Calu3 (cell line): ENCODE measurements around the gene STK33. TPM values are rescaled to one million over a fixed set of nuclear protein-coding genes. Genes with fewer than 3 reads are reported as not detected.

Source experiments
- BruUV-seq: library from RNA; stranded (reverse); fragments of 400-500 nt; replicated peaks from 2 replicates; lab custom pipeline; 2021; lab: Mats Ljungman, UMichigan
- CTCF ChIA-PET: fragments of 300-600 bp; sonication (Branson Sonifier 250); formaldehyde crosslinking; loops from one replicate; lab custom pipeline; 2022; ENCODE audit warnings: antibody characterized with exemption; lab: Charles Lee
- DNase-seq: peaks from one replicate; pipeline ENCODE4 v3.0.0; 2022
- H3K27ac Mint-ChIP-seq: one replicate; pipeline ENCODE4 v1.8.0; 2022; ENCODE audit warnings: mixed read lengths; ENCODE audit not compliant: unreplicated experiment
- H3K27me3 Mint-ChIP-seq: one replicate; pipeline ENCODE4 v1.8.0; 2022; ENCODE audit warnings: mixed read lengths; ENCODE audit not compliant: unreplicated experiment
- H3K36me3 Mint-ChIP-seq: one replicate; pipeline ENCODE4 v1.8.0; 2022; ENCODE audit warnings: mild to moderate bottlenecking, moderate library complexity, mixed read lengths; ENCODE audit not compliant: insufficient read depth, unreplicated experiment
- H3K4me1 Mint-ChIP-seq: one replicate; pipeline ENCODE4 v1.8.0; 2022; ENCODE audit warnings: mild to moderate bottlenecking, low read depth, mixed read lengths; ENCODE audit not compliant: unreplicated experiment
- H3K4me3 Mint-ChIP-seq: one replicate; pipeline ENCODE4 v1.8.0; 2022; ENCODE audit warnings: mild to moderate bottlenecking, low read depth, moderate library complexity, mixed read lengths; ENCODE audit not compliant: unreplicated experiment
- H3K9me3 Mint-ChIP-seq: one replicate; pipeline ENCODE4 v1.8.0; 2022; ENCODE audit warnings: low read depth, mixed read lengths; ENCODE audit not compliant: unreplicated experiment
- CTCF ChIP-seq: fragments of 200-600 bp; IDR thresholded peaks from one replicate; pipeline ENCODE4 v1.8.0; 2022; ENCODE audit warnings: antibody characterized with exemption; ENCODE audit not compliant: unreplicated experiment
- intact Hi-C: fragments of 100-400 bp; cut with micrococcal nuclease; formaldehyde crosslinking; loops from one replicate; pipeline ENCODE4 v1.10.0; 2022; ENCODE audit not compliant: unreplicated experiment
- total RNA-seq: library from RNA; stranded (reverse); gene quantifications from 2 replicates; pipeline ENCODE4 v1.2.3, GENCODE V29; 2022

Gene STK33
- total RNA-seq, 1 experiment from 2014 or later = 3.0 TPM

DNA sequence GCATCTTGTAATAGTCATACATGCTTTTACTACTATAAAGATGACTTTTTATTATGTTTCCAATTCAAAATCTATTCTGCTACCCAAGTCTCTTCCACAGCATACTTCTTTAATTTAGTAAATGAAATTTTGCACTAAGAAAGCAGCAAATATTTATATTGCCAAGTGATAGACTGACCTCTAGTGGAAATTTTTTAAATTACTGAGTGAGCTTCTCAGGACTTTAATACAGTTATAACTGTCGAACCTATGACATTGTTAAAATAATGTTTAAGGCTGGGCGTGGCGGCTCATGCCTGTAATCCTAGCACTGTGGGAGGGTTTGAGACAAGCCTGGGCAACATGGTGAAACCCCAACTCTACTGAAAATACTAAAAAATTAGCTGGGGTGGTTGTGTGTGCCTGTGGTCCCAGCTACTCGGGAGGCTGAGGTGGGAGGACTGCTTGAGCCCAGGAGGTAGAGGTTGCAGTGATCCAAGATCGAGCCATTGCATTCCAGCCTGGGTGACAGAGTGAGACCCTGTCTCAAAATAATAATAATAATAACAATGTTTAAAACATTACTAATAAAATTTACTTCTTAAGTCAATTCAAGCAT, 27.3 kb downstream of the STK33 start:
- Mint-ChIP-seq H3K27ac (no peak overlapping the region), H3K4me3 (no peak overlapping the region), H3K9me3 (no peaks in the 10 kb centered on the region), H3K27me3 (peaks cover 65% of the 10 kb centered on the region), H3K4me1 (no peaks in the 10 kb centered on the region), H3K36me3 (no peaks in the 10 kb centered on the region)
- CTCF ChIA-PET = interaction anchor here (0.6 to 2.0 kb wide), 8 partner anchors 232 to 393 kb away, joined by 3 to 13 read pairs (median 4); partner anchors contain the start of gene LMO1
- intact Hi-C loops = loop anchor here (1.0 to 5.0 kb wide), 5 partner anchors 238 to 559 kb away; no protein-coding TSS in a partner anchor
- peak; percentile 30 for TF ChIP-seq CTCF
- no TSS peak for BruUV-seq
- no peak for DNase-seq

GRCh38 chr11:8564526-8564925, 29.5 kb downstream of the STK33 start:
- CTCF ChIA-PET = no interaction called here
- Mint-ChIP-seq H3K36me3 (no peaks in the 10 kb centered on the region), H3K9me3 (no peaks in the 10 kb centered on the region), H3K4me1 (no peaks in the 10 kb centered on the region), H3K4me3 (no peak overlapping the region), H3K27me3 (peaks cover 61% of the 10 kb centered on the region), H3K27ac (no peak overlapping the region)
- no TSS peak for BruUV-seq
- DNase-seq = no peak
- intact Hi-C loops = no loop called here
- no peak for TF ChIP-seq CTCF

GRCh38 chr11:8561461-8561860, 32.6 kb downstream of the STK33 start:
- intact Hi-C loops = no loop called here
- CTCF ChIA-PET = no interaction called here
- no peak overlapping the region for H3K4me3 Mint-ChIP-seq
- H3K36me3 Mint-ChIP-seq = no peaks in the 10 kb centered on the region
- no peak for TF ChIP-seq CTCF
- no peaks in the 10 kb centered on the region for H3K9me3 Mint-ChIP-seq
- BruUV-seq = no TSS peak
- H3K4me1 Mint-ChIP-seq = no peaks in the 10 kb centered on the region
- DNase-seq = no peak
- no peak overlapping the region for H3K27ac Mint-ChIP-seq
- H3K27me3 Mint-ChIP-seq = peaks cover 66% of the 10 kb centered on the region

- intact Hi-C loops = no loop called here
- no peaks in the 10 kb centered on the region for H3K4me1 Mint-ChIP-seq
- H3K27me3 Mint-ChIP-seq = peaks cover 44% of the 10 kb centered on the region
- H3K27ac Mint-ChIP-seq = no peak overlapping the region
- no peak for DNase-seq
- CTCF ChIA-PET = interaction anchor here (0.6 kb wide), 1 partner anchor 312 kb away, joined by 3 read pairs; no protein-coding TSS in a partner anchor
- TF ChIP-seq CTCF = no peak
- no TSS peak for BruUV-seq
- no peaks in the 10 kb centered on the region for H3K9me3 Mint-ChIP-seq
- no peaks in the 10 kb centered on the region for H3K36me3 Mint-ChIP-seq
- no peak overlapping the region for H3K4me3 Mint-ChIP-seq
Observed at GRCh38 chr11:8558436-8558835, 35.6 kb downstream of the STK33 start.
